Measurements from ENCODE around the gene SDK1. TPM values are rescaled to one million over a fixed set of nuclear protein-coding genes. Genes with fewer than 3 reads are reported as not detected.

The SDK1 gene
- total and polyA plus RNA-seq, 2 of the 8 experiments (the other 6 are each of a cell fraction or from before 2014, with no cell fraction given): 3.3 to 7.2 TPM

DNA sequence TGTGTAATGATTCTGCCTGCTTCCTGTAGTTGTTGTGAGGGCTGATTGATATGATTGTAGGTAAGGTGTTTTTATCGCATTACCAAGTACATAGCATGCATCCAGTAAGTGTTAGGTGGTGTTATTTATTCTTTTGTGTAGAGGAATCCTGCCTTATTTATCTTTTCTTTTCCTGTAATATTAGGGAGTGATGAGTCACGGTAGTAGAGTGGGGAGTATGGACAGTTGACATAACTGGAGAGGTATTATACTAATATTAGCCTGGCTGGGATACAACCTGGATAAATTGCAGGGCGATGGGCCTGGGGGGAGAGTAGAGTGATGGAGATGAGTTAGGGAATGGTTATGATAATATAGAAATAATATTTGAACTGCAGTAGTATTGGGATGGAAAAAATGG is 9.8 kb downstream of the SDK1 start:
- H3K23ac ChIP-seq (ENCODE audit: insufficient read length): no peak overlapping the region
- no peak overlapping the region for H3K4me2 ChIP-seq (ENCODE audit: insufficient read depth in 1 of 2, low read depth in 2 of 2, low read length in 2 of 2)
- no peak overlapping the region for H3K56ac ChIP-seq (replicated peaks; ENCODE audit: insufficient read length, low read depth, low read length)
- H2BK12ac ChIP-seq (ENCODE audit: low read depth, low read length): no peak overlapping the region
- WGBS, 2 experiments (ENCODE audit: extremely low coverage in 1 of 2, insufficient coverage in 1 of 2, insufficient read length in 1 of 2, insufficient replicate concordance in 2 of 2, low coverage in 1 of 2, low lambda C conversion rate in 2 of 2, missing lambda C conversion rate in 1 of 2): 93% methylated on average over 3 of the region's 3 CpGs; no CpG with 5 or more reads in 1 of the 2 experiments
- peaks cover 2% of the 10 kb centered on the region; the same call in 1 of the 2 replicates for H3K79me1 ChIP-seq (ENCODE audit: low read depth, low read length)
- POLR2A ChIA-PET (ENCODE audit: partially characterized antibody): no interaction called here
- no peak overlapping the region for H2BK120ac ChIP-seq (replicated peaks; ENCODE audit: low read depth, low read length)
- H2AFZ ChIP-seq (ENCODE audit: low read length): no peak overlapping the region
- H3K36me3 ChIP-seq (ENCODE audit: control insufficient read depth in 2 of 4, insufficient read depth in 4 of 4, low read length in 3 of 4): no peaks in the 10 kb centered on the region
- no peaks in the 10 kb centered on the region for H3K23me2 ChIP-seq (ENCODE audit: low read depth, low read length)
- H4K5ac ChIP-seq (ENCODE audit: insufficient read length, low read depth, low read length): no peak overlapping the region
- no peaks in the 10 kb centered on the region for H3K27me3 ChIP-seq (replicated peaks in 1 of 4; ENCODE audit: control insufficient read depth in 3 of 4, extremely low read depth in 1 of 4, insufficient read depth in 3 of 4, low read length in 3 of 4)
- no peak overlapping the region for H2BK5ac ChIP-seq (ENCODE audit: low read depth, low read length)
- no peak overlapping the region for H2BK20ac ChIP-seq (ENCODE audit: low read length)
- no peak for DNase-seq (ENCODE audit: low read depth in 1 of 2, low spot score in 2 of 2)
- H3K9me3 ChIP-seq (ENCODE audit: insufficient read depth in 2 of 2, low read depth in 1 of 2, low read length in 1 of 2): no peaks in the 10 kb centered on the region
- H3K4ac ChIP-seq (replicated peaks; ENCODE audit: insufficient read length, low read depth, low read length): no peak overlapping the region
- H3K4me3 ChIP-seq (ENCODE audit: extremely low read depth in 1 of 4, insufficient read depth in 2 of 4, low read depth in 3 of 4, low read length in 4 of 4): no peak overlapping the region
- H4K91ac ChIP-seq (replicated peaks; ENCODE audit: insufficient read length, low read length): no peak overlapping the region
- no peak for FAIRE-seq
- H4K20me1 ChIP-seq (replicated peaks in 1 of 2; ENCODE audit: control insufficient read depth in 1 of 2, insufficient read depth in 2 of 2, low read length in 2 of 2): no peaks in the 10 kb centered on the region
- H3K14ac ChIP-seq (ENCODE audit: insufficient read length): no peak overlapping the region
- no peak overlapping the region for H3K18ac ChIP-seq (ENCODE audit: extremely low read depth, low read length)
- TF ChIP-seq SIN3A (conservative IDR thresholded peaks at IDR 0.05 in 1 of 2, IDR thresholded peaks at IDR 0.05 in 1 of 2; ENCODE audit: low read depth in 1 of 2, low read length in 2 of 2): no peak
- TF ChIP-seq TEAD4 (IDR thresholded peaks at IDR 0.05; ENCODE audit: low read depth, low read length): no peak
- TF ChIP-seq USF2 (IDR thresholded peaks at IDR 0.05; ENCODE audit: low read length): no peak
- TF ChIP-seq CBX5 (IDR thresholded peaks at IDR 0.05; ENCODE audit: low read depth, low read length): no peak
- TF ChIP-seq CTBP2 (IDR thresholded peaks at IDR 0.05; ENCODE audit: borderline replicate concordance, insufficient read depth, insufficient read length, low read length): no peak
- no peak for TF ChIP-seq FOSL1 (IDR thresholded peaks at IDR 0.05; ENCODE audit: insufficient read depth, low read depth, low read length)
- TF ChIP-seq NANOG (IDR thresholded peaks at IDR 0.05; ENCODE audit: insufficient read depth, low read depth, low read length, poor library complexity, severe bottlenecking): no peak
- TF ChIP-seq HDAC2 (IDR thresholded peaks at IDR 0.05; ENCODE audit: borderline replicate concordance in 1 of 2, low read depth in 2 of 2, low read length in 2 of 2): no peak
- no peak for TF ChIP-seq SAP30 (IDR thresholded peaks at IDR 0.05; ENCODE audit: insufficient read depth, insufficient replicate concordance, low read length)
- no peak for TF ChIP-seq POLR2A (IDR thresholded peaks at IDR 0.05; ENCODE audit: control extremely low read depth in 1 of 2, low read depth in 2 of 2, low read length in 2 of 2)
- H2AK5ac ChIP-seq (ENCODE audit: low read depth, low read length): no peak overlapping the region
- no peak overlapping the region for H3K27ac ChIP-seq (ENCODE audit: low read depth, low read length)
- H3K4me1 ChIP-seq (replicated peaks in 1 of 4; ENCODE audit: control insufficient read depth in 3 of 4, insufficient read depth in 4 of 4, low read length in 3 of 4): no peaks in the 10 kb centered on the region
- CTCF ChIA-PET (ENCODE audit: partially characterized antibody): interaction anchor here (0.6 to 1.5 kb wide), 4 partner anchors 10 to 99 kb away, joined by 3 to 4 read pairs (median 4); partner anchors contain the start of gene SDK1
- H3K9ac ChIP-seq (replicated peaks in 1 of 4; ENCODE audit: extremely low read depth in 1 of 4, low read depth in 3 of 4, low read length in 3 of 4): no peak overlapping the region
- no peak overlapping the region for H4K8ac ChIP-seq (ENCODE audit: extremely low read depth, insufficient read depth, low read length)
- 0 out of 4 replicates have a peak, but pooled peaks cover 0 to under 1% of the 10 kb centered on the region in 2 experiments for H3K79me2 ChIP-seq (ENCODE audit: control insufficient read depth in 1 of 2, insufficient read depth in 2 of 2, low read length in 2 of 2)
- no peak overlapping the region for H2BK15ac ChIP-seq (ENCODE audit: low read length)
